NCI-H82 (cell line): Measurements from ENCODE around the gene REPIN1.

Source experiments
- DNase-seq: peaks from one replicate; lab custom pipeline; 2025; lab: John Stamatoyannopoulos, UW

The REPIN1 gene

GRCh38 chr7:150360363-150361058, 8.1 kb upstream of the REPIN1 start:
- DNase-seq: no peak

- DNase-seq: no peak
These were observed 7.2 kb upstream of the REPIN1 start for GRCh38 chr7:150361402-150361801.

GRCh38 chr7:150361807-150362621, 6.6 kb upstream of the REPIN1 start:
- DNase-seq: no peak

- DNase-seq: no peak
These were observed 5.3 kb upstream of the REPIN1 start for GRCh38 chr7:150363370-150363769.

GRCh38 chr7:150363872-150364271, 4.8 kb upstream of the REPIN1 start:
- DNase-seq: no peak

- no peak for DNase-seq
These were observed 3.4 kb upstream of the REPIN1 start for GRCh38 chr7:150365194-150365593.

- DNase-seq: no peak
These were observed 2.8 kb upstream of the REPIN1 start for GRCh38 chr7:150365673-150366398.

- no peak for DNase-seq
These were observed 936 bp upstream of the REPIN1 start for GRCh38 chr7:150367677-150368095.

GRCh38 chr7:150368884-150369747, 494 bp downstream of the REPIN1 start:
- peak; percentile 86 for DNase-seq

- no peak for DNase-seq
These were observed 1.3 kb downstream of the REPIN1 start for GRCh38 chr7:150369748-150370501.

GRCh38 chr7:150370612-150371071, 2.0 kb downstream of the REPIN1 start:
- DNase-seq: no peak

- DNase-seq: no peak
These were observed 2.7 kb downstream of the REPIN1 start for GRCh38 chr7:150371131-150371995.

GRCh38 chr7:150371996-150372270, 3.3 kb downstream of the REPIN1 start:
- no peak for DNase-seq

- DNase-seq: no peak
These were observed 3.8 kb downstream of the REPIN1 start for GRCh38 chr7:150372271-150373048.

GRCh38 chr7:150373049-150373801, 4.6 kb downstream of the REPIN1 start:
- DNase-seq: no peak

- DNase-seq: no peak
These were observed 5.4 kb downstream of the REPIN1 start for GRCh38 chr7:150374026-150374425.

- DNase-seq: no peak
These were observed 5.8 kb downstream of the REPIN1 start for GRCh38 chr7:150374472-150374871.

GRCh38 chr7:150375662-150376521, 7.3 kb downstream of the REPIN1 start:
- DNase-seq: no peak
